Activated CD8-positive, alpha-beta T cell treated with anti-CD3 and anti-CD28 coated beads for 36 hours (primary cell): ENCODE measurements around the gene SULT1A3. TPM values are rescaled to one million over a fixed set of nuclear protein-coding genes. Genes with fewer than 3 reads are reported as not detected.
"Not testable (repeated sequence)": the region's sequence is repeated elsewhere in the genome, so short reads cannot be mapped to it uniquely, and the experiment has no call there.

Experiments
- ATAC-seq: fragments of 200-7000 bp; cut with Tn5 transposase; one replicate; pipeline ENCODE4 v1.10.0; 2021; ENCODE audit warnings: mild to moderate bottlenecking, moderate library complexity
- CTCF ChIA-PET: fragments of 350-600 bp; sonication (Branson Sonifier 250); formaldehyde crosslinking; loops from one replicate; lab custom pipeline; 2021; ENCODE audit warnings: antibody characterized with exemption; lab: Charles Lee
- POLR2A ChIA-PET: fragments of 350-600 bp; sonication (Branson Sonifier 250); formaldehyde crosslinking; loops from one replicate; lab custom pipeline; 2021; ENCODE audit warnings: antibody characterized with exemption; lab: Charles Lee
- DNase-seq: peaks from one replicate; pipeline ENCODE4 v3.0.0-alpha.2; 2020
- H3K27ac Mint-ChIP-seq: one replicate; pipeline ENCODE4 v1.8.0; 2021; ENCODE audit warnings: mild to moderate bottlenecking, mixed read lengths
- H3K27me3 Mint-ChIP-seq: one replicate; pipeline ENCODE4 v1.8.0; 2021; ENCODE audit warnings: mixed read lengths
- H3K36me3 Mint-ChIP-seq: one replicate; pipeline ENCODE4 v1.8.0; 2021; ENCODE audit warnings: low read depth, mixed read lengths
- H3K4me1 Mint-ChIP-seq: one replicate; pipeline ENCODE4 v1.8.0; 2021; ENCODE audit warnings: low read depth, mixed read lengths
- H3K4me3 Mint-ChIP-seq: one replicate; pipeline ENCODE4 v1.8.0; 2021; ENCODE audit warnings: mild to moderate bottlenecking, moderate library complexity, mixed read lengths
- H3K9me3 Mint-ChIP-seq: one replicate; pipeline ENCODE4 v1.8.0; 2021; ENCODE audit warnings: mixed read lengths
- intact Hi-C: fragments of 100-400 bp; cut with micrococcal nuclease; formaldehyde crosslinking; loops from one replicate; pipeline ENCODE4 v1.10.0; 2022
- total RNA-seq, 2 experiments: library from RNA; stranded (reverse); gene quantifications; one replicate each; pipeline ENCODE4 v1.2.3, GENCODE V29; 2021
- TF ChIP-seq, protein P1 (sequence below): fragments of 200-600 bp; IDR thresholded peaks from one replicate; pipeline ENCODE4 v1.8.0; 2022; ENCODE audit warnings: antibody characterized with exemption, mild to moderate bottlenecking

The SULT1A3 gene
- total RNA-seq, 2 experiments from 2014 or later: 14.8 to 18.0 TPM

DNA sequence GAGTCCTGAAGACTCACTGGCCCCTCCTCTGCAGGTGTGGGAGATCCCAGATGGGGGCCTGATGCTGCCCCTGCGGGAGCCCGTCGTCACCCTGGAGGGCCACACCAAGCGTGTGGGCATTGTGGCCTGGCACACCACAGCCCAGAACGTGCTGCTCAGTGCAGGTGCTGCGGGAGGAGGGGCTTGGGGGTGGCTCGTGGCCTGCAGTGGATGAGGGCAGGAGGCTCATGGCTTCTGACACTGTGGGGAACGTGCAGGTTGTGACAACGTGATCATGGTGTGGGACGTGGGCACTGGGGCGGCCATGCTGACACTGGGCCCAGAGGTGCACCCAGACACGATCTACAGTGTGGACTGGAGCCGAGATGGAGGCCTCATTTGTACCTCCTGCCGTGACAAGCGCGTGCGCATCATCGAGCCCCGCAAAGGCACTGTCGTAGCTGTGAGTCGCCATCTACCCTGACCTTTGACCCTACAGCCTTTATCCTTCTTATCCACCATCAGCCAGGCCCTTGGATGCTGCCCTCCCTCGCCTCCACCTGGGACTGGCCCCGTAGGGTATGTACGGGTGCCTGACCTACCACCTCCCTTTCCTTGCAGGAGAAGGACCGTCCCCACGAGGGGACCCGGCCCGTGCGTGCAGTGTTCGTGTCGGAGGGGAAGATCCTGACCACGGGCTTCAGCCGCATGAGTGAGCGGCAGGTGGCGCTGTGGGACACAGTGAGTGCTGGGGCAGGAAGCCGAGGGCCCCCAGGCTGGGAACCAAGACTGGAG lies 12.1 kb upstream of the SULT1A3 start:
- TF ChIP-seq, protein P1, sequence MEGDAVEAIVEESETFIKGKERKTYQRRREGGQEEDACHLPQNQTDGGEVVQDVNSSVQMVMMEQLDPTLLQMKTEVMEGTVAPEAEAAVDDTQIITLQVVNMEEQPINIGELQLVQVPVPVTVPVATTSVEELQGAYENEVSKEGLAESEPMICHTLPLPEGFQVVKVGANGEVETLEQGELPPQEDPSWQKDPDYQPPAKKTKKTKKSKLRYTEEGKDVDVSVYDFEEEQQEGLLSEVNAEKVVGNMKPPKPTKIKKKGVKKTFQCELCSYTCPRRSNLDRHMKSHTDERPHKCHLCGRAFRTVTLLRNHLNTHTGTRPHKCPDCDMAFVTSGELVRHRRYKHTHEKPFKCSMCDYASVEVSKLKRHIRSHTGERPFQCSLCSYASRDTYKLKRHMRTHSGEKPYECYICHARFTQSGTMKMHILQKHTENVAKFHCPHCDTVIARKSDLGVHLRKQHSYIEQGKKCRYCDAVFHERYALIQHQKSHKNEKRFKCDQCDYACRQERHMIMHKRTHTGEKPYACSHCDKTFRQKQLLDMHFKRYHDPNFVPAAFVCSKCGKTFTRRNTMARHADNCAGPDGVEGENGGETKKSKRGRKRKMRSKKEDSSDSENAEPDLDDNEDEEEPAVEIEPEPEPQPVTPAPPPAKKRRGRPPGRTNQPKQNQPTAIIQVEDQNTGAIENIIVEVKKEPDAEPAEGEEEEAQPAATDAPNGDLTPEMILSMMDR: peak; percentile 97
- H3K9me3 Mint-ChIP-seq: no peaks in the 10 kb centered on the region
- H3K27ac Mint-ChIP-seq: peak overlapping the region; percentile 100
- ChIA-PET CTCF (interaction anchor here (0.6 to 2.7 kb wide), 4 partner anchors 55 to 372 kb away, joined by 3 to 12 read pairs (median 6); partner anchors contain the start of gene GDPD3), POLR2A (interaction anchor here (0.6 to 4.5 kb wide), 8 partner anchors 9 to 222 kb away, joined by 3 to 47 read pairs (median 4); partner anchors contain the start of genes ALDOA, MAPK3, PPP4C and TBX6)
- ATAC-seq (peak; percentile 10), DNase-seq (peak; percentile 95)
- peak overlapping the region; percentile 100 for H3K4me3 Mint-ChIP-seq
- intact Hi-C loops: no loop called here
- peaks cover 20% of the 10 kb centered on the region for H3K4me1 Mint-ChIP-seq
- H3K27me3 Mint-ChIP-seq: no peaks in the 10 kb centered on the region
- peaks cover 44% of the 10 kb centered on the region for H3K36me3 Mint-ChIP-seq

DNA sequence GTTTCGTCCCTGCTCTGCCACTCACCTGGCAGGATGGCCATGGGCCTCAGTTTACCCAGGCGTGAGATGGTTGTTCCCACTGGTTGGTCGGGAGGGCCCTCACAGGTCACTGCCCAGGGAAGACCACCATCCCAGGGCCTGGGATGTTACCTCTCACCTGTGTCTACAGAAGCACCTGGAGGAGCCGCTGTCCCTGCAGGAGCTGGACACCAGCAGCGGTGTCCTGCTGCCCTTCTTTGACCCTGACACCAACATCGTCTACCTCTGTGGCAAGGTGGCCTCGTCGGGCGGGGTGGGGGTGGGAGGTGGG lies 11.5 kb upstream of the SULT1A3 start:
- ATAC-seq (no peak), DNase-seq (no peak)
- H3K4me3 Mint-ChIP-seq: peak overlapping the region; percentile 100
- no peaks in the 10 kb centered on the region for H3K9me3 Mint-ChIP-seq
- CTCF ChIA-PET: interaction anchor here (2.7 kb wide), 1 partner anchor 222 kb away, joined by 12 read pairs; no protein-coding TSS in a partner anchor
- intact Hi-C loops: no loop called here
- peaks cover 44% of the 10 kb centered on the region for H3K36me3 Mint-ChIP-seq
- TF ChIP-seq, protein P1: peak; percentile 54
- H3K27me3 Mint-ChIP-seq: no peaks in the 10 kb centered on the region
- H3K27ac Mint-ChIP-seq: peak overlapping the region; percentile 100
- POLR2A ChIA-PET: interaction anchor here (1.1 to 4.5 kb wide), 4 partner anchors 9 to 121 kb away, joined by 3 to 47 read pairs (median 14); partner anchors contain the start of genes ALDOA, PPP4C and TBX6
- peaks cover 14% of the 10 kb centered on the region for H3K4me1 Mint-ChIP-seq

DNA sequence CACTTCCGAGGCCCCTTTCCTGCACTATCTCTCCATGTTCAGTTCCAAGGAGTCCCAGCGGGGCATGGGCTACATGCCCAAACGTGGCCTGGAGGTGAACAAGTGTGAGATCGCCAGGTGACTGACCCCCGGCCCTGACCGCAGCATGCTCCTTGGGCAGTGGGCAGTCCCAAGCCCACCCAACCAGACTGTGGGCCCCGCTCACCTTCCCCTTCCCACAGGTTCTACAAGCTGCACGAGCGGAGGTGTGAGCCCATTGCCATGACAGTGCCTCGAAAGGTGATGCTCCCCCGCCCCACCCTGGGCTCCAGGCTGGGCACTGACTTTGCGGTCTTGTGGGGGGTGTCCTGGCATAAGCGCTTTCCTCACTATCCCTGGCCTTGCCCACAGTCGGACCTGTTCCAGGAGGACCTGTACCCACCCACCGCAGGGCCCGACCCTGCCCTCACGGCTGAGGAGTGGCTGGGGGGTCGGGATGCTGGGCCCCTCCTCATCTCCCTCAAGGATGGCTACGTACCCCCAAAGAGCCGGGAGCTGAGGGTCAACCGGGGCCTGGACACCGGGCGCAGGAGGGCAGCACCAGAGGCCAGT lies 11.0 kb upstream of the SULT1A3 start:
- peaks cover 14% of the 10 kb centered on the region for H3K4me1 Mint-ChIP-seq
- no peak for DNase-seq
- no peaks in the 10 kb centered on the region for H3K9me3 Mint-ChIP-seq
- CTCF ChIA-PET: interaction anchor here (2.7 kb wide), 1 partner anchor 221 kb away, joined by 12 read pairs; no protein-coding TSS in a partner anchor
- POLR2A ChIA-PET: interaction anchor here (1.1 to 4.5 kb wide), 4 partner anchors 10 to 122 kb away, joined by 3 to 47 read pairs (median 14); partner anchors contain the start of genes ALDOA, PPP4C and TBX6
- no peak for ATAC-seq
- no peaks in the 10 kb centered on the region for H3K27me3 Mint-ChIP-seq
- H3K4me3 Mint-ChIP-seq: peak overlapping the region; percentile 100
- TF ChIP-seq, protein P1: no peak
- peak overlapping the region; percentile 75 for H3K27ac Mint-ChIP-seq
- intact Hi-C loops: no loop called here
- peaks cover 44% of the 10 kb centered on the region for H3K36me3 Mint-ChIP-seq

DNA sequence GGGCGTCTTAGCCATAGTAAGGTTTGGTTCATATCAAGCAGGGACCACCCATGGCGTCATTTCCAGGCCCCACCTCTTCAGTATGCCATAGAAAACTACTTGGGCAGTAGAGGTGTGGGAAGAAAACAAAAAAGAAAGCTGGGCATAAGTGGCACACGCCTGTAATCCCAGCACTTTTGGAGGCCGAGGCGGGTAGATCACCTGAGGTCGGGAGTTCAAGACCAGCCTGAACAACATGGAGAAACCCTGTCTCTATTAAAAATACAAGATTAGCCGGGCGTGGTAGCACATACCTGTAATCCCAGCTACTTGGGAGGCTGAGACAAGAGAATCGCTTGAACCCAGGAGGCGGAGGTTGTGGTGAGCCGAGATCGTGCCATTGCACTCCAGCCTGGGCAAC lies 7.9 kb upstream of the SULT1A3 start:
- CTCF ChIA-PET, H3K9me3 Mint-ChIP-seq, ATAC-seq, DNase-seq, H3K27me3 Mint-ChIP-seq, H3K27ac Mint-ChIP-seq, POLR2A ChIA-PET, H3K4me3 Mint-ChIP-seq, intact Hi-C loops: not testable (repeated sequence)
- Mint-ChIP-seq H3K4me1 (peaks cover 14% of the 10 kb centered on the region), H3K36me3 (peaks cover 20% of the 10 kb centered on the region)

DNA sequence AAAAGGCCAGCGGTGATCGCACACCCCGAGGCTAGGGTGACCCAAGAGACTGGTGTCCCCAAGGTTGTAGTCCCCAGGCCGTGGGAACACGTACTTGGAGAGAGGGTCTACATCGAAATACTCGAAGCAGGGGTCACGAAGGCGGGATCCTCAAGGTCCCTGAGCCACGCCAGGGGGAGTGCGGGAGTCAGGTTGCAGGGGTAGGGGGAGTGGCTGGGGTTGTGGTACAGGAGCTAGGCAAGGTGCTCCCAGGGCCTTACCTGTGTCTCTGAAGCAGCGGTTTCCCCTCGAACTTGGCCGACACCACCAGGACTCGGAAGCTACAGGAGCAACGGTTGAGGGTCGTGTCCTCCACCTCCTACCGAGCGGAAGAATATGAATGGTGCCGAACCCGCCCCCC lies 6.0 kb upstream of the SULT1A3 start:
- intact Hi-C loops, H3K9me3 Mint-ChIP-seq, DNase-seq, H3K27me3 Mint-ChIP-seq, H3K4me1 Mint-ChIP-seq, H3K4me3 Mint-ChIP-seq, CTCF ChIA-PET, H3K36me3 Mint-ChIP-seq, H3K27ac Mint-ChIP-seq, POLR2A ChIA-PET: not testable (repeated sequence)
- ATAC-seq: peak; percentile 5

DNA sequence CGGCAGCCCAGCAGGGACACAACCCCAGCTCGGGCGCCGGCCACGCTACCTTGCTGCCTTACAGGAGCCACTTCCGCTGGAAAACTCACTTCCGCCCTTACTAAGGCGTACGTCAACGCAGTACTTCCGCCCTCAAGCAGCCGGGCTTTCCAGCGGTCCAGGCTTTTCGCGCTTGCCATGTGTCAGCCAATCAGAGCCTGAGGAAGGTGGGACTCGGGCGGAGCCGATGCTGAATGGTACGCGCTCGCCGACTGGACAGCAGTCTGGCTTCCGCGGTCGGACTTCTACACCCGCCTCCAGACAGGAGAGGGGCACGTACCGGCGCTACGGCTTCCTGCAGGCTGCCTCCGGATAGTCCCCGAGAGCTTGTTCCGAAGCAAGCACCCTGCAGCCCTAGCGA lies 5.4 kb upstream of the SULT1A3 start, which contains the start of the genes BOLA2B and SLX1A:
BOLA2B (minus strand) TSS at position 52 of the 400 bp plus-strand sequence. CDS start 71 bp downstream, outside the sequence.
SLX1A (plus strand) TSS at position 261 of the 400 bp plus-strand sequence. CDS start 210 bp downstream, outside the sequence.
- intact Hi-C loops, H3K27ac Mint-ChIP-seq, DNase-seq, POLR2A ChIA-PET, CTCF ChIA-PET, H3K27me3 Mint-ChIP-seq, H3K4me1 Mint-ChIP-seq, H3K9me3 Mint-ChIP-seq, H3K4me3 Mint-ChIP-seq, H3K36me3 Mint-ChIP-seq: not testable (repeated sequence)
- peak; percentile 86 for ATAC-seq

DNA sequence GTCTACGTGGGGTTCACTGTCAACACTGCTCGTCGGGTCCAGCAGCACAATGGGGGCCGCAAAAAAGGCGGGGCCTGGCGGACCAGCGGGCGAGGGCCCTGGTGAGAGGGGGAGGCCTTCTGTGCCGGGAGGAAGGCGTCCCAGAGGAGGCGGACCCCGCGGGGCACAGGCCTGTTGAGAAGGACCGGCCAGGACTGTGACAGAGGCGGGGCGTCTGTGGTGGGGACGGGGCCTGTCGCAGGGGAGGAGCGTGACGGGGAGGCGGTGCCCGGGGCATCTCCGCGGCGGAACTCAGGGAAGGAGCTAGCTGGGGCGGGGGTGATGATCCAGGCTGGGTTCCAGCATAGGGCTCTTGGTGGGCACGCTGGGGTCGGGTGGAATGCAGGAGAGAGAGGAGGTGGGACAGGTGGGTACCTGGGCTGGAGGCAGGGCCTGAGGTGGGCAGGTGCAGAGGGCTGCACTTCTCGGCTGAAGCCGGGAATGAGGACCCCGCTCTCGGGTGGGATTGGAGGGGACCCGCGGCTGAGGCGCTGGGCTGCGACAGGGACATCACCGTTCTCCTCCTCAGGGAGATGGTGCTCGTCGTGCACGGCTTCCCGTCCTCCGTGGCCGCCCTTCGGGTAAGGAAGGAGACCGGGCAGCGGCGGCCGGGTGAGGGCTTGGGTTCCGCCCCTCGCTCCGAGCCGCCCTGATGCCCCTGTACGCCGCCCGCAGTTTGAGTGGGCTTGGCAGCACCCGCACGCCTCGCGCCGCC lies 4.7 kb upstream of the SULT1A3 start:
- H3K9me3 Mint-ChIP-seq: not testable (repeated sequence)

DNA sequence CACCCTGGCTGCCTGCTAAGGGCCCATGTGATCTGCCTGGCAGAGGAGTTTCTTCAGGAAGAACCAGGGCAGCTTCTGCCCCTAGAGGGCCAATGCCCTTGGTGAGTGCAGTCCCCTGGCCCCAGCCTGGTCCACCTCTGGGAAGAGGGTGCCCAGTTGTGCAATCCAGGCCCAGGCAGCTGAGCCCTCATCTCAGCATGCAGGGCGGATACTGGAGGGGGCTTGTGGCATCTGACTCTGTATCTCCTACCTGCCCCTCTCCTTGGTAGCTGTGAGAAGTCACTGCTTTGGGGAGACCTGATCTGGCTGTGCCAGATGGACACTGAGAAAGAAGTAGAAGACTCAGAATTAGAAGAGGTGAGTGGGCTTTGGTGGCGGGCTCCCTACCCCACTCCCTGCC lies 2.1 kb upstream of the SULT1A3 start:
- H3K4me3 Mint-ChIP-seq, ATAC-seq, DNase-seq, H3K27me3 Mint-ChIP-seq, H3K36me3 Mint-ChIP-seq, H3K9me3 Mint-ChIP-seq, intact Hi-C loops, POLR2A ChIA-PET, CTCF ChIA-PET, H3K27ac Mint-ChIP-seq, H3K4me1 Mint-ChIP-seq: not testable (repeated sequence)

More for the DNA sequence above, 4.7 kb upstream of the SULT1A3 start:
- H3K27ac Mint-ChIP-seq, H3K27me3 Mint-ChIP-seq, CTCF ChIA-PET, H3K4me1 Mint-ChIP-seq, POLR2A ChIA-PET, DNase-seq, H3K36me3 Mint-ChIP-seq, intact Hi-C loops, H3K4me3 Mint-ChIP-seq: not testable (repeated sequence)
- peak; percentile 75 for ATAC-seq
